Measurements from ENCODE around the gene TRIM61.
"Not testable (repeated sequence)": the region's sequence is repeated elsewhere in the genome, so short reads cannot be mapped to it uniquely, and the experiment has no call there.

The TRIM61 gene

DNA sequence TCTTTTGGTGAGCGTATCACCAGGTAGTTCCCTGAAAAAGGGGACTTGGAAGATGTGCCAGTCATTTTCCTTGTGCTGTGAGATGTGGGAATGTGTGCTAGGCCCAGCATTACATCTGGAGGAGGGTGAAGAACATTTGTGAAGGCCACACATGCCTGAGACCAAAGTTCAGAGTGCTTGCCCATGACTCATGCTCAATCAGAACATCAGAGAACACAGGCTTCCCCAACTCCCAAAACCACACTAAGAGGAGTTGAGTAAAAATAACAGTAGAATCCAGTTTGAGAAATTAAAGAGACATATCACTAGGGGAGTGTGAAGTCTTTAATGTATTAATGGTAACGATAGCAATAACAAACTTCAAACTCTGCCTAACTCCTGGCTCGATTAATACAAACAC lies 18.0 kb downstream of the TRIM61 start:
- DNase-seq (ENCODE audit: insufficient read length, low spot score): not testable (repeated sequence)
- FAIRE-seq: peak; percentile 88

DNA sequence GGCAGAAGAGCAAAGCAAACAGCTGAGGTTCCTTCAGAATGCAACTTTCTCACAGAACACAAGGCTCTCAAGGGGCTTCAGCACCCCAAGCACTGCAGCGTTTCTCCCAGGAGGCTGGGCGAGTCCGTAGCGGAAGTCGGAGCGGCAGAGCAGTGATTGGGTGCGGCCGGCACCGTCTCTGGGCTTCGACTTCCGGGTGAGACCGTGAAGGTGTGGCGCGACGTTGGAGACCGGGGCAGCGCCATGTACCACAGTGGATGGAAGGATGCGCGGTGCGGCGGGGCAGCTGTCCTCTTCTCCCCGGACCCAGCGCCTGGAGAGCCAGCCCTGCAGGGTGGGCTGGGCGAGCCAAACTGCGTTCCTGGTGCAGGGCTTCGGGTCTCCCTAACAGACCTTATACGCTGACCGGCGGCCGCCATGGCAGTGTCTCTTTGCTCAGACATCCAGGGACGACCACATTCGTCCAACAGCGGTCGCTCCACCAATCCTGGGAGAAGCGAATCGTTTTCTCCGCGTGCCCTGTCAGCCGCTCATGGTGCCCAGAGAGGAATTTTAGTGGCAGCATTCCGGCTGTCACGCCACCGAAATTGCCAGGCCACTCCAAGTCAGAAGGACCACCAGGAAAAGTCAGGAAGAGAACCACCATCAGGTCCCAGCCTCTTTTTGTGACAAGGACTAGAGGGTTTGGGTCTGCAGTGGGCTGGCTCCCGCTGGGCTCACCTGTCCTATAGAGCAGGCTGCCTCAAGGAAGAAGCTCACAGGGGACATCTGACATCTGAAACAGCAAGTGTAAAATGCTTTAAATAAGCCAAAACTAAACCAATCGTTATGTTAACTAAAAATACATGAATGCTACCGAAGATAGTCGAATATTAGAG lies 20.5 kb downstream of the TRIM61 start:
- FAIRE-seq: peak; percentile 96

DNA sequence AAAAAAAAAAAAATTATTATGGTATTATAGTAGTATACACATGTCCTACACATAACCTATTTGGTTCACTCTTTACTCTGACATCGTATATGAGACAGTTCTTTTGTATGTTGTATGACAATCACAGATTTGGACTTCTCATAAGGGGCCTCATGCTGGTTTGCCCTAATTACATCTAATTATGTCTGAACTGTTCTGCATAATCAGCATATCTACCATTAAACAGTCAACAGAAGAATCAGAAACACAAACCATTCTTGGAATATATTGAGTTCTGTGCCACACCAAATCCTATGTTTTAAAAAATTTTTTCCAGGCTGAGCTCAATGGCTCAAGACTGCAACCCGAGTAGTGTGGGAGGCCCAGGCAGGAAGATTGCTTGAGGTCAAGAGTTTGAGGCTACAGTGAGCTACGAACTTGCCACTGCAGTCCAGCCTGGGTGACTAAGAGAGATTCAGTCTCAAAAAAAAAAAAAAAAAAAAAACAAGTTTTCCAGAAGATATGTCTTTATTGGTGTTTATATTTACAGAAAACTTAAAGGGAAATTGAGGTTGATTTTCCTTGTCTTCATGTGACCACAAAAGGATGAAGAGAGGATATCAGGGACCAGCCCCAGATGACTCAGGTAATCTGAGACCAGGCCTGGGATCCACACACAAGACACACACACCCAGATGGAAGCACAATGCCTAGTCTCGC lies 22.2 kb downstream of the TRIM61 start:
- DNase-seq (ENCODE audit: insufficient read length, low spot score): no peak
- no peak for FAIRE-seq

More for the DNA sequence above, 20.5 kb downstream of the TRIM61 start:
- peak; percentile 75 for DNase-seq (ENCODE audit: insufficient read length, low spot score)

DNA sequence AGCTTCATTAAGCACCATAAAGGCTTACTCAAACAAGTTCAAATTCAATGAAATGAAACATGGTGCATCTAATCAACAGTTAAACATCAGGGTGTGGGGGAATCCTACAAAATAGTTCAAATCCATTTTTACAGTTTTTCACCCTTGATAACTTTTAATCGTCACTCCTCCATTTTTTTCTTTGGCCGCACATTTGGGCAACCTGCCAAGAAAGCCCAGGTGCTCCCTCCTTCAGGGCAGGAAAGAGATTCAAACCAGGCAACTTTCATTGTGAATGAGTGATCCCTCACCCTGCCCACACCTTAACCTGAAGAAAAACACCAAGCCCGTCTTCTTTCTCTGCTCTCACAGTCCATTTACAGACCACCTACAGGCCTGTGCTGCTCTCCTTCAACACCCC lies 24.9 kb downstream of the TRIM61 start:
- DNase-seq (ENCODE audit: insufficient read length, low spot score) (no peak), FAIRE-seq (no peak)

DNA sequence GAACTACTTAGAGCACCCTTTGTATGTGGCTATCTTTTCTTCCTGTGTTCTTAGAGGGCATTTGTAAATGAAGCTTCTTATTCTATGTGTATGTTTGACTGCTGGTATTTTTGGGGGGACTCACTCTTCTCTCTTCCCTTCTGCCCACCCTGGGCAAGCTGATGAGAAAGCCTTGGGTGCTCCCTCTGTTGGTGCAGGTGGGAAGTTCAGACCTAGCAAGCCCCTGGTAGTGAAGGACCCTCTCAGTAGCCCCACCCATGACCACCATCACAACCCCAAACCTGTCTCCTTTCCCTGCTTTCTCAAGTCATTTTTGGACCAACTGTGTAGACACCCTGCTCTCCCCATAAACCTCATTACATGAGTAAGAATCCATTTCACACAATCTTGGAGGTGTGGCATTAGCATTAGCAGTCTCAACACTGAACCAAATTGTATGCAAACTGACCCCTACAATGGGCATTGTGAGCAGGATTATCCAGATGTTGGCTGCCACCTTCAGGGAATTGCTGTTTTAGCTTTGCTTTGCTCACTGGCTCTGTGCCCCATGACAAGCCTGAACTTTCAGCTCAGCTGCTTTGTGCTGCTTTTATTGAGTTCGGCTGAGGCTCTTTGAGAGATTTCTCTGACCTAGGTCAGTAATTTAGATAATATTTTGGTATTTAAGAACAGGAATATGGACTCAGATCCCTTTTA lies 27.9 kb downstream of the TRIM61 start:
- DNase-seq (ENCODE audit: insufficient read length, low spot score): no peak
- FAIRE-seq: no peak

DNA sequence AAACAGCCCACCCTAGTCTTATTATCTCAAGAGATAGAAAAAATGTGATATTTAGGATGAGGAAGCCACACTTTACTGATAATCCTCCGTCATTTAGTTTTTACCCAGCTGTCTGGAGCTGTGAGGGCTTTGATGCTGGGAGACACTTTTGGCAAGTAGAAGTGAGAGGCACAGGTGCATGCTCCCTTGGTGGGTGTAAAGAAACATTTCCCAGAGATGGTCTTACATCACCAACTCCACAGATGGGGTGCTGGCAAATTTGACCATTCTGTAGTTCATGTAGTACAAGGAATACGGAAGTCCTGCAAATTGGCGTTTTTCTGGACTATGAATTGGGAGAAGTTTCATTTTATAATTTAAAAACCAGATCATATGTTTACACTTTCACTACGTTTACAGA lies 28.5 kb downstream of the TRIM61 start:
- DNase-seq (ENCODE audit: insufficient read length, low spot score) (no peak), FAIRE-seq (no peak)

DNA sequence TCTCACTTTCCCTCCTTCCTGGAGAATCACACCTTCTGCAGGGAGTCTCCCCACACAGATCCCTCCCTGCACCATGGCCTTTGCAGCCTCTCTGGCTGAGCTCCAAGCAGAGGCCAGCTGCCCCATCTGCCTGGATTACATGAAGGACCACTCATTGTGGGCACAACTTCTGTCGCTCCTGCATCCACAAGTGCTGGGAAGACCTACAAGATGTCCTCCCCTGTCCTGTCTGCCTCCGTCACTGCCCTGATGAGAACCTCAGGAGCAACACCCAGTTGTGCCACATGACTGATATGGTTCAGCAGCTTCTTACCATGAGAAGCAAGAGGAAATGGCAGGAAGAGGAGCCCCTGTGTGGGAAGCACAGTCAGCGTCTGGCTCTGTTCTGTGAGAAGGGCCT lies 29.5 kb downstream of the TRIM61 start:
- DNase-seq (ENCODE audit: insufficient read length, low spot score); FAIRE-seq: not testable (repeated sequence)

DNA sequence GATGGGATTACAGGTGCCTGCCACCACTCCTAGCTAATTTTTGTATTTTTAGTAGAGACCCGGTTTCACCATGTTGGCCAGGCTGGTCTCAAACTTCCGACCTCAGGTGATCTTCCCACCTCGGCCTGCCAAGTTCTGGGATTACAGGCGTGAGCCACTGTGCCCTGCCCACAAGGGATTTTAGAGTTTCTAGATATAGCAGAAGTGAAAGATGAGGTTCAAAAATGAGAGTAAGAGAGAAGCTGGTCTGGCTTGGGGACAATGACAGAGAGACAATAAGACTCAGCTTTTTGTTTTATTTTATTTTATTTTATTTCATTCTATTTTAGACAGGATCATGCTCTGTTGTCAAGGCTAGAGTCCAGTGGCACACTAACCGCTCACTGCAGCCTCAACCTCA lies 30.6 kb downstream of the TRIM61 start:
- no peak for DNase-seq (ENCODE audit: insufficient read length, low spot score)
- FAIRE-seq: no peak

DNA sequence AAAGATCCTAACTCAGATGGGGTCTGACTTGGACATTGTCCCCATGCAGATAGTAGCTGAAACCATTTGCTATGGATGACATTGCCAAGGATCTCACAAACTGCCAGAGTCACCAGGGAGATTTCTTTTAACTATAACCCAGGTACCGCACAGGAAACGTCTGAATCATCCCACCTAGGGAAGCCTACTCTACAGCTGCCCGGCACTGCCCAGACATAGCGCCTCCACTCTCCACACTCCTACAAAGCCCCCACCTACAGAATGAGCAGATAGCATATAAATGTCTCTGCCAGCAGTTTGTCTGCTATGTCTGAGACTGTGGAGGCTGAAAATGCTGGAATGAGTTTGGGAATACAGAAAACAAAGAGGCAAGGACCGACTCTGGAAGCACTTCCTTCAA lies 32.3 kb downstream of the TRIM61 start:
- DNase-seq (ENCODE audit: insufficient read length, low spot score) (no peak), FAIRE-seq (no peak)

DNA sequence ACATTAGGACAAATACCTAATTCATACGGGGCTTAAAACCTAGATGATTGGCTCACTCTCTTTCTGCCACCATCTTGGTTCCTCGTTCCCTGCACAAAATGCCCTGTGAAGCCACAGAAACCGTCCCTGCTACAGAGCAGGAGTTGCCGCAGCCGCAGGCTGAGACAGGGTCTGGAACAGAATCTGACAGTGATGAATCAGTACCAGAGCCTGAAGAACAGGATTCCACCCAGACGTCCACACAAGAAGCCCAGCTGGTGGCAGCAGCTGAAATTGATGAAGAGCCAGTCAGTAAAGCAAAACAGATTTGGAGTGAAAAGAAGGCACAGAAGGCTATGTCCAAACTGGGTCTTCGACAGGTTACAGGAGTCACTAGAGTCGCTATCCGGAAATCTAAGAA lies 34.3 kb downstream of the TRIM61 start:
- DNase-seq (ENCODE audit: insufficient read length, low spot score) (no peak), FAIRE-seq (no peak)

DNA sequence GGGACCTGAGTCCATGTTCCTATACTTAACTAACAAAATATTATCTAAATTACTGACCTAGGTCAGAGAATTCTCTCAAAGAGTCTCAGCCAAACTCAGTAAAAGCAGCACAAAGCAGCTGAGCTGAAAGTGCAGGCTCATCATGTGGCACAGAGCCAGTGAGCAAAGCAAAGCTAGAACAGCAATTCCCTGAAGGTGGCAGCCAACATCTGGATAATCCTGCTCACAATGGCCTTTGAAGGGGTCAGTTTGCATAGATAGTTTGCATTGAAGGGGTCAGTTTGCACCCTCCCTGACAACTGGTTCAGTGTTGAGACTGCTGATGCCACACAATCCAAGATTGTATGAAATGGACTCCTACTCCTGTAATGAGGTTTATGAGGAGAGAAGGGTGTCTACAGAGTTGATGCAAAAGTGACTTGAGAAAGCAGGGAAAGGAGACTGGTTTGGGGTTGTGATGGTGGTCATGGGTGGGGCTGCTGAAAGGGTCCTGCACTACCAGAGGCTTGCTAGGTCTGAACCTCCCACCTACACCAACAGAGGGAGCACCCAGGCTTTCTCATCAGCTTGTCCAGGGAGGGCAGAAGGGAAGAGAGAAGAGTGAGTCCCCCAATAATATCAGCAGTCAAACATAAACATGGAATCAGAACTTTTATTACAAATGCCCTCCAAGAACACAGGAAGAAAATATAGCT lies 39.7 kb downstream of the TRIM61 start:
- DNase-seq (ENCODE audit: insufficient read length, low spot score) (peak; percentile 19), FAIRE-seq (peak; percentile 92)

DNA sequence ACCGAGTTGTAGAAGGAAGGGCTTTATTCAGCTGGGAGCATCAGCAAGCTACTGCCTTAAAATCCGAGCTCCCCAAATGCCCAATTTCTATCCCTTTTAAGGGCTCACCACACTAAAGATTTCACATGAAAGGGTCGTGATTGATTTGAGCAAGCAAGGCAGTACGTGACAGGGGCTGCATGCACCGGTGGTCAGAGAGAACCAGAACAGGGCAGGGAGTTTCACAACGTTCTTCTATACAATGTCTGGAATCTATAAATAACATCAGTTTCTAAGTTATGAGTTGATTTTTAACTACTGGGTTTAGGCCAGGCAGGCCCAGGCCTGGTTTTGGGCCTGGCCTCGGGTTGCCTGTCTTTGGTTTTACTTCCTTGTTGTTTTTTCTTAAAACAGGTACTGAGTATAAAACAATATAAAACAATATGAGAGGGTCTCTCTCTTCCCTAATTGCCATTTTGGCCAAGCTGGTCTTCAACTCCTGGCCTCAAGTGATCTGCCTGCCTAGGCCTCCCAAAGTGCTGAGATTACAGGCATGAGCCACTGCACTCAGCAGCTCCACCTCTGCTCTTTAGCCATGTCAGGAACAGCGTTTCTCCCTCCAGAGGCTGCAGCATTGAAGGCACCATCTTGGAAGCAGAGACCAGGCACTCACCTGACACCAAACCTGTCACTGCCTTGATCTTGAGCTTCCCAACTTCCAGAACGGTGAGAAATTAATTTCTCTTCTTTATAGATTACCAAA lies 41.4 kb downstream of the TRIM61 start:
- DNase-seq (ENCODE audit: insufficient read length, low spot score): not testable (repeated sequence)
- peak; percentile 39 for FAIRE-seq

DNA sequence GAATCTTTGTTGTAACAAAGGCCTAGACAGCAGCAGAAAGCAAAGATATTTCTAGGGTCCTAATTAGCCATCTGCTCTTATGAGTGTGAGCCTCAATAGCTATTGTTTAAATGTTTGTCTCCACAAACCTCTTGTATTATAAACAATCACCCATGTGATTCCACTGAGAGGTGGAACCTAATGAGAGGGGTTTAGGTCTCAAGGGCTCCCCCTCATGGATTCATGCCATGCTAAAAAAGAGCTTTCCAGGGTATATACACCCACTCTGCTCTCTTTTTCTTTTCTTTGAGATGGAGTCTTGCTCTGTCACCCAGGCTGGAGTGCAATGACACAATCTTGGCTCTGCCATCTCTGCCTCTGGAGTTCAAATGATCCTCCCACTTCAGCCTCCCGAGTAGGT lies 42.1 kb downstream of the TRIM61 start:
- DNase-seq (ENCODE audit: insufficient read length, low spot score): peak; percentile 31
- FAIRE-seq: peak; percentile 94

DNA sequence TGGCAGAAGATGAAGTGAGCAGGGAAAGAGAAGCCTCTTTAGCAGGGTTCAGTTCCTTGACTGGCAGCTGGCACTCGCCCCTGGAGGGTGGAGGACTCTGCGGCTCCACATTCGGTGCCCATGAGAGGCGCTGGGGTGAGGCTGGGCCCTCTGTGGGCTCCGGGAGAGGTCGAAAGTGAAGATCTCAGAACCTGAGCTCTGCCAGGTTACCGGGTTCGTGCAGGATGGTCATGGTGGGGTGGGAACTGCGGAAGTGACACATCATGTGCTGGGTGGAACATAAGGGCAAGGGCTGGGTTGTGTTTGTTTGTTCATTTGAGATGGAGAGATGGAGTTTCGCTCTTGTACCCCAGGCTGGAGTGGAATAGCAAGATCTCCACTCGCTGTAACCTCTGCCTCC lies 44.2 kb downstream of the TRIM61 start:
- no peak for DNase-seq (ENCODE audit: insufficient read length, low spot score)
- no peak for FAIRE-seq

DNA sequence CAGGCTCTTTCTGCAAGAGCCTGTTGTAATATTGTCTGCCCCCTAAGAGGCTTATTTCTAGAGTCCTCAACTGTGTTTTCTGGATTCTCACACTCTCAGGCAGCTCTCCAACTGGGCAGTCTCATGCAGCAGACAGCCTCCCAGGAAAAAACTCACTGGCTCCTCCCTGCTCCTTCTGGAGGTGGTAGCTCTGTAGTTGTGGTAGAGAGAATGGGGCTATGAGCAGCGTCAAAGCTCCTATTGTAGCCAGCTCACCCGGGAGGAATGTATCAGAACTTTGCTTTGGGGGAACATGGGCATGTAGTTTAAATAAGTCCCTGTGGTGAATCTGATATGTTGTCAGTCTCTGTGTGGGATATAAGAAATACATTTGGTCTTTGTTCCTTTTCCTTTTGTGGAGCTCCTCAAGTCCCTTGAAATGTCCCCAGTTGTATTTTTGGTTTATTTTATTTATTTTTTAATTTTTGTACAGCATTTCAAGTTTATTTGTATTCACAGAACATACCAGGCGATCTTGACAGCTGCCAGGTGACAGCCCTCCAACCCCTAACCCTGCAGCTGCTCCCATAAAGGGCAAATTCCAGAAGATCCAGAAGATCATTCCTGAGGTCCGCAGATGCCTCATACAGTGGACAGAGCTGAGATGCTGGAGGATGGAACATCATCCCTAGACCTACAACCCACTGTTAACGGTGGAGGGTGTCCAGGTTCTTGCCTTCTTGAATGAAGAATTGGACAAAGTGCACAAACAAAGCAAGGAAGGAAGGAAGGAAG lies 45.7 kb downstream of the TRIM61 start:
- DNase-seq (ENCODE audit: insufficient read length, low spot score): no peak
- FAIRE-seq: peak; percentile 51

DNA sequence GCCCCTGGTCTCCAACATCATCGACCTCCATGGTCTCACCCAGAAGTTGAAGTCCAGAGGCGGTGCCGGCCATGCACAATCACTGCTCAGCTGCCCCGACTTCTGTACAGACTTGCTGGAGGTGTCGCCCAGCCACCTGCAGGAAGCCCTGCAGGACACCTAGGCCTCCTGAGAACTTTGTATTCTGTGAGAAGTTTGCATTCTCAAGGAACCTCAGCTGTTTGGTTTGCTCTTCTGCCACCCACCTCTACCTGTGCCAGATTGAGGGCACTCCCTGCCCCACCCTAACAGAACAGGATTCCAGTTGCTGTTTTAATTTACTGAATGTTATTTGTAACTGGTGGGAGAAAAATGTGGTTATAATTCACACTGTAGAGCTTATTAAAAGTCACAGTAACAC lies 46.8 kb downstream of the TRIM61 start:
- no peak for FAIRE-seq
- no peak for DNase-seq (ENCODE audit: insufficient read length, low spot score)

DNA sequence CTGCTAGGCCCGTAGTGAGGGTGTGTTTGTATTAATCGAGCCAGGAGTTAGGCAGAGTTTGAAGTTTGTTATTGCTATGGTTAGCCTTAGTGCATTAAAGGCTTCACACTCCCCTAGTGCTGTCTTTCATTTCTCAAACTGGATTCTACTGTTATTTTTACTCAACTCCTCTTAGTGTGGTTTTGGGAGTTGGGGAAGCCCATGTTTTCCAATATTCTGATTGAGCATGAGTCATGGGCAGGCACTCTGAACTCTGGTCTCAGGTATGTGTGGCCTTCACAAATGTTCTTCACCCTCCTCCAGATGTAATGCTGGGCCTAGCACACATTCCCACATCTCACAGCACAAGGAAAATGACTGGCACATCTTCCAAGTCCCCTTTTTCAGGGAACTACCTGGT lies 50.4 kb downstream of the TRIM61 start:
- DNase-seq (ENCODE audit: insufficient read length, low spot score); FAIRE-seq: not testable (repeated sequence)

DNA sequence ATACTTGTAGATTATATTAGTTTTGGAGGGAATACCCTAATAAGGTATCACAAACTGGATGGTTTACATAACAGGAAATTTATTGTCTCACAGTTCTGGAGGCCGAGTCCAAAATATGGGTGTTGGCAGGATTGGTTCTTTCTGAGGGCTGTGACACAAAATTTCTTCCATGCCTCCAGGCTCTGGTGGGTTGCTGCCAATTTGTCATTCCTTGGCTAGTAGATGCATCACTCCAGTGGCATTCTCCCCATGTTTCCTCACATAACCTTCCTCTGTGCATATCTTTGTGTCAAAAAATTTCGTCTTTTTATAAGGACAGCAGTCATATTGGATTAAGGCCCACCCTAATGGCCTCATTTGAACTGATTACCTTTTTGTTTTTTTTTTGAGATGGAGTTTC lies 51.2 kb downstream of the TRIM61 start:
- FAIRE-seq (no peak), DNase-seq (ENCODE audit: insufficient read length, low spot score) (no peak)

DNA sequence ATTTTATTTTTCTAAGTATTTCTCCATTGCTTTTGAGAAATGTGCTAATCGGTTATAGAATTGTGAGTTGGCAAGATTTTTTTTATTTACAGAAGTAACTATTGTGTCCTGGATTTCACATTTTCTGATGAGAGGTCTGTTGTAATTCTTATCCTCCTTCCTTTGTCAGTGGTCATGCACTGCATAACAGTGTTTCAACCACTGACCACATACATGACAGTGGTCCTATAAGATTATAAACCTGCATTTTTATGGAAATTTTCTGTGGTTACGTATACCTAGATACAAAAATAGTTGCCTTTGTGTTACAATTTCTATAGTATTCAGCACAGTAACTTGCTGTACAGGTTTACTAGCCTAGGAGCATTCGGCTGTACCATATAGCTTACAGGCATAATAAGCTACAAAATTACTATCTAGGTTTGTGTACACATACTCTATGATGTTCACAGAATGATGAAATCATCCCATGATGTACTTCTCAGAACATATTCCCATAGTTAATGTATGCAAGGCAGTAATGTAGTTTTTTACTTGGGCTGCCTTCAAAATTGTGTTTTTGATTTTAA lies 52.7 kb downstream of the TRIM61 start:
- DNase-seq (ENCODE audit: insufficient read length, low spot score) (no peak), FAIRE-seq (peak; percentile 4)
